ENCODE measurements around the gene IGF2R.

Gene IGF2R

DNA sequence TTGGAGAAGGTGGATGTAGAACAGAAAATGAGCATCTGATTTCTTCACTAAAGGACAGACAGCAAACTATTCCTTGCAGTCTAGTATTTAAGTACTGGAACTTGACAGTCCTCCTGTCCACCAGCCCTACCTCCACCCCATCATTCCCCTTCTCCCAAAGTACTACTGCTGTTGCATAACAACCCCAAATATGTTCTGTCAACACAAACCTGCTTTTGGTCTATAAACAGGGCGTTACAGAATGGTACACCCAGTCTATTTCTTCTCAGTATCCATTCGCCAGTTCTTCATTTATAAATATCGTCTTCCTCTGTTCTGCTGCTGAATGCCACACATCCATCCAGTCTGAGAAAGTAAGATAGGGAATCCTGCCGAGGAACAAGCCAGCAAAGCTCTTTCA, 125.1 kb downstream of the IGF2R start:
- H3K4me2 ChIP-seq: no peak overlapping the region
- peaks cover 51% of the 10 kb centered on the region for H4K20me1 ChIP-seq
- peaks cover 99% of the 10 kb centered on the region for H3K36me3 ChIP-seq

DNA sequence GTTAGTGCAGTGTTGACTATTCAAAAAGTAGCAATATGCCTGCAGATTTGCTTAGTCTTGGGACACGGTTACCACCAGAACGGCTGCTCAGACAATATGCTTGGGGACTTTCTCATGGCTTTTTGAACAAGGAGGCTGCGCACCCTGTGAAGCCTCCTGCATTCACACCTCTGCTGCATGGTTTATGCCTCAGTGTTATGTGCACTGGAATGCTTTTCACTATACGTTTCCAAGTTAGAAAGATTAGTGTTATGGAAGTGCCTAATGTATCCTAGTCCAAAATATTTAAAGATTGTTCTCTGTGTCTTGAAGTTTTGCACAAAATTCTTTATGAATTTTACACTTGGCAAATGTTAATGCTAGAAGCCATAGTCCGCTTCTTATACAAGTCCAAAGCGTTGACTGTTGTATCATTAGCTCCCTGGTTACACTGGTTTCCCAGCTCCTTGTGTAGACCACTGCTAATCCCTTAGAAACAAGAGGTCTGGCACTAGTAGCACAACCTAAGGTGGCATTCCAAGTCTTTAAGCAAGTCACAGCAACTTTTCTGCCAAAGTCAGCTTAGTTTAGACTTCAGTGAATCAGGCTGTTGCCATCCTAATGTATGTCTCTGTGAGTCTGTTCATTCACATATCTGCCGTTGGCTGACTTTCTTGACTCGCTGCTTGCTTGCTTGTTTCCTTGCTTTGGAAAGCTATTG, 126.4 kb downstream of the IGF2R start:
- H3K4me1 ChIP-seq: peaks cover 19% of the 10 kb centered on the region
- peaks cover 48% of the 10 kb centered on the region for H4K20me1 ChIP-seq
- H3K9ac ChIP-seq: no peak overlapping the region
- no peak overlapping the region for H3K4me3 ChIP-seq
- H3K27ac ChIP-seq: no peak overlapping the region
- H3K9me3 ChIP-seq: no peaks in the 10 kb centered on the region
- TF ChIP-seq Cebpa-rat (IDR thresholded peaks at IDR 0.05): no peak
- no peaks in the 10 kb centered on the region for H3K27me3 ChIP-seq
- no peak overlapping the region for H3K4me2 ChIP-seq
- peaks cover 94% of the 10 kb centered on the region for H3K36me3 ChIP-seq

More for the DNA sequence above, 125.1 kb downstream of the IGF2R start:
- TF ChIP-seq Cebpa-rat (IDR thresholded peaks at IDR 0.05): no peak
- H3K9ac ChIP-seq: no peak overlapping the region
- H3K27ac ChIP-seq: no peak overlapping the region
- H3K9me3 ChIP-seq: no peaks in the 10 kb centered on the region
- no peaks in the 10 kb centered on the region for H3K27me3 ChIP-seq
- no peak overlapping the region for H3K4me3 ChIP-seq
- peaks cover 5% of the 10 kb centered on the region; the same call in 1 of the 2 replicates for H3K4me1 ChIP-seq

DNA sequence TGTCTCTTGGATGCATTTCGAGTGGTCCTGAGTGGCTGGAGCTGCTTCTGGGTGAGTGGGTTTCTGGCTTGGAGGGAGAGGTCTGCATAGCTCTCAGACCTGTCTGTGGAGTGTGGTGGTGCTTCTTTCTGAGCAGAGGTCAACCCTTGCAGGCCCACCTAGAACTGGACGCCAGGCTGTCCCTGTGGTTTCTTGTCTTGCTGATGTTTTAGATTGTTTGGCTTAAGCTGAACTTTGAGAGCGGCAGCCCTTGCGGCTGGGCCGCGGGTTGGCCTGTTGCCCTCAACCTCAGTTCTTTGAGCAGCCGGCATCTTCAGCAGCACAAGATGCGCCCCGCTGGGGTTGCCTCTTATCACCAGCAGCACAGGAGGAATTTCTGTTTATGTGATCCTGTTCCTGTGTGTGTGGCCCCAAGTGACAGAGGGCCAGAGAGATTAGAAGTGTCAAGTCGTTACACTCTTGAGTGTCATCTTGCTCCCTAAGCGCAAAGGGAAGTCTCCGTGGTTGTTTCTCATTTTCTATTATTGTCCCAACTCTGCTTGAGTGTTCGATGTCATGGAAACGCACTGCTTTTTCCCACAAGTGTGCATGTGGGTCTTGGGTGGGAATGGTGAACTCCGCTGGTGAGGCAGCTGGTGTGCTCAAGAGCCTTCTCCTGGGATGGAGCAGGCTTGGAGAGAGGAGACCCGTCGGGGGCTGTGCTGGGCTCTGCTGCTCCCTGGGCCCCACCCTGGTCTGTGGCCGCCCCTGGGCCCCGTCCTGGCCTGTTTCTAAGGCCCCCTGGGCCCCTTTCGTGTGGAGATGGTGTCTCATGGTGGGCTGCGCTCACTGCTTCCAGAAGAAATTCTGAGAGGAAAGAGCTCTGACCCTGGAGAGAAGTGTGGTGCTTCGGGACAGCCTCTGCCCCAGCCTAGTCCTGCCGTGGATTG, 132.7 kb downstream of the IGF2R start:
- peaks cover 86% of the 10 kb centered on the region for H3K36me3 ChIP-seq
- no peak for TF ChIP-seq Cebpa-rat (IDR thresholded peaks at IDR 0.05)
- peak overlapping the region; percentile 63; the same call in 1 of the 2 replicates for H3K27ac ChIP-seq
- peaks cover 40% of the 10 kb centered on the region for H3K4me1 ChIP-seq
- H3K9me3 ChIP-seq: no peaks in the 10 kb centered on the region
- peaks cover 45% of the 10 kb centered on the region for H4K20me1 ChIP-seq
- 0 out of 2 replicates have a peak overlapping the region, but pooled peaks have one; percentile 34 for H3K9ac ChIP-seq
- H3K4me2 ChIP-seq: peak overlapping the region; percentile 54
- no peak overlapping the region for H3K4me3 ChIP-seq
- H3K27me3 ChIP-seq: no peaks in the 10 kb centered on the region

DNA sequence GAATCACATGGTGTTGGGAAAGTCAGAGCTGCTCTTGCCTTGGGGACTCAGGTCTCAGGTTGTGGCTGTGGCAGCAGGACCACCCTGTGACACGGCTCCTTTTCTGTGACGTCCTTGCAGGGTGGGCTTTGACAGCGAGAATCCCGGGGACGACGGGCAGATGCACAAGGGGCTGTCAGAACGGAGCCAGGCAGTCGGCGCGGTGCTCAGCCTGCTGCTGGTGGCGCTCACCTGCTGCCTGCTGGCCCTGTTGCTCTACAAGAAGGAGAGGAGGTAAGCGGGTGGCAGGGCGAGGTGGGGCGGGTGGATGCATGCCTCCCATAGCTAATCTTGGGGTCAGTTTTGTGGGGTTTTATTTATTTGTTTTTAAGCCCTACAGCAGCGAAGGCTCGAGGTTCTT, 133.5 kb downstream of the IGF2R start:
- Histone ChIP-seq H3K4me3 (no peak overlapping the region), H3K36me3 (peaks cover 86% of the 10 kb centered on the region), H3K4me2 (no peak overlapping the region), H3K9ac (no peak overlapping the region), H3K9me3 (no peaks in the 10 kb centered on the region), H4K20me1 (peaks cover 38% of the 10 kb centered on the region), H3K27ac (no peak overlapping the region), H3K4me1 (peaks cover 40% of the 10 kb centered on the region), H3K27me3 (no peaks in the 10 kb centered on the region)
- no peak for TF ChIP-seq Cebpa-rat (IDR thresholded peaks at IDR 0.05)

DNA sequence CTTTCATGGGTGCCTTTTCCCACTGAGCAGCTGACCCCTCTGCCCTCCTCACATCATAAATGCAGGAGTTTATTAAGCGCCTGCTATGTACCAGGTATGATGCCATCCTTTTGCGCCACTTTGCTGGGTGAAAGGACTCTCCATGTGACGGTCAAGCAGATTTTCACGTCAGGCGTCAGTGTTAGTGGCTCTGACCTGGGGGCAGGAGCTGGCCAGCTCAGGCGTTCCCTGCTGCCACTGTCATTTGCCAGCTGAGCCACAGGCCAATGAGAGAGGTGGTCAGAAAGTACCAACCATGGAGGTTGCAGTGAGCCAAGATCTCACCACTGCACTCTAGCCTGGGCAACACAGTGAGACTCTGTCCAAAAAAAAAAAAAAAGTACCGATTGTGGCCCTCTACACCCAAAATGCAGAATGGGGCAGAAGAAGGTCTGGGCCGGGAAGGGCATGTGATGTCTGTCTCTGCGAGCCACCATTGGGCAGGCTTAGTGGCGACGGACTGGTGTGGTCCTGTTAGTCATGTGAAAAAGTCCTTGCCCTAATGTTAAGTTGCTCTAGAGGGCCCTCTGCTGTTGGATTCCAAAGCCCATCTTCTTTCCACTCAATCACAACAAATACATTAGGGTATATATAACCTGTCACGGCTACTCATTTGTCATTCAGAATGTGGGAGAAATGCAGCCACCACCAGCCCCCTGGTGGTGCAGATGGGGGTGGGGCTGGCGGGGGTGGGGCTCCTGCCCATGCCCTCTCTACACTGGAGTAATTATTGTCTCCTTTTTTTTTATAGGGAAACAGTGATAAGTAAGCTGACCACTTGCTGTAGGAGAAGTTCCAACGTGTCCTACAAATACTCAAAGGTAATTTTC, 134.3 kb downstream of the IGF2R start:
- H3K9me3 ChIP-seq: no peaks in the 10 kb centered on the region
- no peak for TF ChIP-seq Cebpa-rat (IDR thresholded peaks at IDR 0.05)
- H3K9ac ChIP-seq: no peak overlapping the region
- H3K36me3 ChIP-seq: peaks cover 86% of the 10 kb centered on the region
- H3K27me3 ChIP-seq: no peaks in the 10 kb centered on the region
- no peak overlapping the region for H3K27ac ChIP-seq
- H3K4me1 ChIP-seq: peaks cover 40% of the 10 kb centered on the region
- H3K4me3 ChIP-seq: no peak overlapping the region
- peaks cover 35% of the 10 kb centered on the region for H4K20me1 ChIP-seq
- no peak overlapping the region for H3K4me2 ChIP-seq

DNA sequence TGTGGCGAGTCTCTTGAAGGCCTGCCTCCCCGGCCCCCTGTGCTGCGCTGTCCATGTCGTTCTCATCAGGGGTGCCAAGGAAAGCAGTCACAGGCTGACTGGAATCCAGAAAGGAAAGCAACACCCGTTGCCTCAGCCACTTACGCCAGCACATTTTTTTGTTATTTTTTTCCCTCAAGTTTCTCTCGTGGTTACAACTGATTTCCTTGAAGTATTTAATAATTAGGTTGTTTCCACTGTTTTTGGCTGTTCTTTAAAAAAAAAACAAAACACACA, 134.9 kb downstream of the IGF2R start:
- H3K9me3 ChIP-seq: no peaks in the 10 kb centered on the region
- H3K4me1 ChIP-seq: peaks cover 37% of the 10 kb centered on the region
- peaks cover 86% of the 10 kb centered on the region for H3K36me3 ChIP-seq
- H3K27ac ChIP-seq: no peak overlapping the region
- H3K27me3 ChIP-seq: no peaks in the 10 kb centered on the region
- no peak for TF ChIP-seq Cebpa-rat (IDR thresholded peaks at IDR 0.05)
- H3K4me3 ChIP-seq: no peak overlapping the region
- H4K20me1 ChIP-seq: peaks cover 35% of the 10 kb centered on the region
- no peak overlapping the region for H3K9ac ChIP-seq
- no peak overlapping the region for H3K4me2 ChIP-seq

DNA sequence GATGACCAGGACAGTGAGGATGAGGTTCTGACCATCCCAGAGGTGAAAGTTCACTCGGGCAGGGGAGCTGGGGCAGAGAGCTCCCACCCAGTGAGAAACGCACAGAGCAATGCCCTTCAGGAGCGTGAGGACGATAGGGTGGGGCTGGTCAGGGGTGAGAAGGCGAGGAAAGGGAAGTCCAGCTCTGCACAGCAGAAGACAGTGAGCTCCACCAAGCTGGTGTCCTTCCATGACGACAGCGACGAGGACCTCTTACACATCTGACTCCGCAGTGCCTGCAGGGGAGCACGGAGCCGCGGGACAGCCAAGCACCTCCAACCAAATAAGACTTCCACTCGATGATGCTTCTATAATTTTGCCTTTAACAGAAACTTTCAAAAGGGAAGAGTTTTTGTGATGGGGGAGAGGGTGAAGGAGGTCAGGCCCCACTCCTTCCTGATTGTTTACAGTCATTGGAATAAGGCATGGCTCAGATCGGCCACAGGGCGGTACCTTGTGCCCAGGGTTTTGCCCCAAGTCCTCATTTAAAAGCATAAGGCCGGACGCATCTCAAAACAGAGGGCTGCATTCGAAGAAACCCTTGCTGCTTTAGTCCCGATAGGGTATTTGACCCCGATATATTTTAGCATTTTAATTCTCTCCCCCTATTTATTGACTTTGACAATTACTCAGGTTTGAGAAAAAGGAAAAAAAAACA, 136.1 kb downstream of the IGF2R start:
- Histone ChIP-seq H3K36me3 (peaks cover 87% of the 10 kb centered on the region), H3K9ac (no peak overlapping the region), H3K9me3 (no peaks in the 10 kb centered on the region), H4K20me1 (peaks cover 35% of the 10 kb centered on the region), H3K4me3 (no peak overlapping the region), H3K4me2 (no peak overlapping the region), H3K27me3 (no peaks in the 10 kb centered on the region), H3K4me1 (peaks cover 25% of the 10 kb centered on the region), H3K27ac (no peak overlapping the region)
- no peak for TF ChIP-seq Cebpa-rat (IDR thresholded peaks at IDR 0.05)

DNA sequence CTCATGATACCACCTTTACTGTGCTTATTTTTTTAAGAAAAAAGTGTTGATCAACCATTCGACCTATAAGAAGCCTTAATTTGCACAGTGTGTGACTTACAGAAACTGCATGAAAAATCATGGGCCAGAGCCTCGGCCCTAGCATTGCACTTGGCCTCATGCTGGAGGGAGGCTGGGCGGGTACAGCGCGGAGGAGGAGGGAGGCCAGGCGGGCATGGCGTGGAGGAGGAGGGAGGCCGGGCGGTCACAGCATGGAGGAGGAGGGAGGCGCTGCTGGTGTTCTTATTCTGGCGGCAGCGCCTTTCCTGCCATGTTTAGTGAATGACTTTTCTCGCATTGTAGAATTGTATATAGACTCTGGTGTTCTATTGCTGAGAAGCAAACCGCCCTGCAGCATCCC, 137.1 kb downstream of the IGF2R start:
- Histone ChIP-seq H3K9ac (no peak overlapping the region), H3K4me1 (peaks cover 15% of the 10 kb centered on the region), H3K4me3 (no peak overlapping the region), H3K36me3 (peaks cover 93% of the 10 kb centered on the region), H3K27me3 (no peaks in the 10 kb centered on the region), H3K4me2 (no peak overlapping the region), H4K20me1 (peaks cover 28% of the 10 kb centered on the region), H3K27ac (no peak overlapping the region), H3K9me3 (no peaks in the 10 kb centered on the region)
- no peak for TF ChIP-seq Cebpa-rat (IDR thresholded peaks at IDR 0.05)

DNA sequence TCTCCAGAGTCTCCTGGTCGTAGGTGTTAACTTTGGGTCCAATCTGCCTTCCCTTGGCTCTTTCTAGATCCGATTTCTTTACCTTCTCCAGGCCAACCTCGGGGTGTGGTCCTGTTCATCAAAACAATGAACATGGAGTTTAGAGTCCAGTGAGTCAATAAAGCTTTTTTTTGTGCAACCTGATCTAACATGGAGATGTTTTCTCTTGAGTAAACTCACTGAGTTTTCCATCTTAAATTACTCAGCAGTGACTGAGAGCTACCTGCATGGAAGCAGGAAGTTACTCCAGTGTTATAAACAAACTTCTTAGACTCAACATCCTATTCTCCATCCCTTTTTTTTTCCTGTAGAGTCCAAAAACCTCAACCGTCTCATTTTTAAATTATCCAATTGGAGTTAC, 137.8 kb downstream of the IGF2R start:
- Histone ChIP-seq H3K4me2 (no peak overlapping the region), H3K4me1 (peaks cover 8% of the 10 kb centered on the region), H3K9me3 (no peaks in the 10 kb centered on the region), H3K27me3 (no peaks in the 10 kb centered on the region), H3K9ac (no peak overlapping the region), H3K36me3 (peaks cover 88% of the 10 kb centered on the region), H3K27ac (no peak overlapping the region), H3K4me3 (no peak overlapping the region), H4K20me1 (peaks cover 21% of the 10 kb centered on the region)
- TF ChIP-seq Cebpa-rat (IDR thresholded peaks at IDR 0.05): no peak

Data from BLaER1 (cell line).